Neural cell (in vitro differentiated cells): ENCODE data around the gene PRR33. TPM values are rescaled to one million over a fixed set of nuclear protein-coding genes. Genes with fewer than 3 reads are reported as not detected.

Experiments used
- H2AFZ ChIP-seq: fragments of 200-600, 300-800 bp; sonication (generic), shearing (Covaris generic); 2 replicates; pipeline ENCODE4 v1.6.0; 2014; ENCODE audit warnings: low read depth, mild to moderate bottlenecking, antibody characterized with exemption, low read length, moderate library complexity
- H3F3A ChIP-seq: fragments of 200-600 bp; shearing (Covaris generic); 2 replicates; pipeline ENCODE4 v1.6.1; 2016; ENCODE audit warnings: mild to moderate bottlenecking, moderate library complexity, mixed read lengths, antibody characterized with exemption, low read length; ENCODE audit not compliant: insufficient read depth, poor library complexity, severe bottlenecking
- H3K27ac ChIP-seq: fragments of 200-600, 300-800 bp; sonication (generic), shearing (Covaris generic); 2 replicates; pipeline ENCODE4 v1.5.1; 2014; ENCODE audit warnings: mild to moderate bottlenecking, low read length, moderate library complexity
- H3K27me3 ChIP-seq: fragments of 300-800, 200-600 bp; sonication (generic), shearing (Covaris generic); 2 replicates; pipeline ENCODE4 v1.6.0; 2014; ENCODE audit warnings: mild to moderate bottlenecking, low read depth, low read length, moderate library complexity; ENCODE audit not compliant: insufficient read depth
- H3K36me3 ChIP-seq: fragments of 300-800, 200-600 bp; sonication (generic), shearing (Covaris generic); 2 replicates; pipeline ENCODE4 v1.5.1; 2014; ENCODE audit warnings: mild to moderate bottlenecking, antibody characterized with exemption, low read length, moderate library complexity; ENCODE audit not compliant: insufficient read depth
- H3K4me2 ChIP-seq: fragments of 300-800, 200-600 bp; sonication (generic), shearing (Covaris generic); 2 replicates; pipeline ENCODE4 v1.6.0; 2014; ENCODE audit warnings: mild to moderate bottlenecking, low read length
- H3K4me3 ChIP-seq: fragments of 300-800, 200-600 bp; sonication (generic), shearing (Covaris generic); 2 replicates; pipeline ENCODE4 v1.5.1; 2014; ENCODE audit warnings: mild to moderate bottlenecking, low read length, moderate library complexity
- H3K79me2 ChIP-seq: fragments of 200-600 bp; shearing (Covaris generic); replicated peaks from 2 replicates; pipeline ENCODE4 v1.6.0; 2014; ENCODE audit warnings: mild to moderate bottlenecking, low read length, moderate library complexity; ENCODE audit not compliant: insufficient read depth
- H3K9ac ChIP-seq: fragments of 300-800, 200-600 bp; sonication (generic), shearing (Covaris generic); 2 replicates; pipeline ENCODE4 v1.6.1; 2016; ENCODE audit warnings: mild to moderate bottlenecking, low read length, mixed read lengths
- H3K9me2 ChIP-seq: fragments of 200-600 bp; shearing (Covaris generic); 2 replicates; pipeline ENCODE4 v1.6.1; 2016; ENCODE audit warnings: mild to moderate bottlenecking, low read length, mixed read lengths; ENCODE audit not compliant: insufficient read depth
- H3K9me3 ChIP-seq: fragments of 200-600, 300-800 bp; sonication (generic), shearing (Covaris generic); 2 replicates; pipeline ENCODE4 v1.6.1; 2016; ENCODE audit warnings: mild to moderate bottlenecking, mixed run types, low read length, moderate library complexity, mixed read lengths
- H4K20me1 ChIP-seq: fragments of 200-600 bp; shearing (Covaris generic); 2 replicates; pipeline ENCODE4 v1.6.1; 2016; ENCODE audit warnings: mild to moderate bottlenecking, mixed run types; ENCODE audit not compliant: insufficient read depth
- EZH2 ChIP-seq: fragments of 200-600, 300-800 bp; shearing (Covaris generic), sonication (generic); IDR thresholded peaks from 2 replicates; pipeline ENCODE4 v1.6.1; 2014; ENCODE audit warnings: antibody characterized with exemption, low read length, borderline replicate concordance, mild to moderate bottlenecking; ENCODE audit not compliant: insufficient read depth, poor library complexity, severe bottlenecking
- MXI1 ChIP-seq: fragments of 450-650 bp; conservative IDR thresholded peaks from 2 replicates; pipeline ENCODE4 v1.6.1; 2014; ENCODE audit warnings: antibody characterized with exemption, mild to moderate bottlenecking; ENCODE audit not compliant: poor library complexity, severe bottlenecking
- RAD21 ChIP-seq: fragments of 450-650 bp; conservative IDR thresholded peaks from 2 replicates; pipeline ENCODE4 v1.6.1; 2014; ENCODE audit warnings: antibody characterized with exemption, mild to moderate bottlenecking, moderate library complexity
- polyA plus RNA-seq: library from polyadenylated mRNA; depleted of rRNA; stranded (reverse); fragments of >200 nt; gene quantifications from 2 replicates; pipeline ENCODE4 v1.2.3, GENCODE V29; 2014
- TF ChIP-seq, protein P1 (sequence below): IDR thresholded peaks from 2 replicates; pipeline ENCODE4 v1.6.1; 2012; ENCODE audit warnings: borderline replicate concordance
- TF ChIP-seq, protein P2 (sequence below): fragments of 450-650 bp; IDR thresholded peaks from 2 replicates; pipeline ENCODE4 v1.5.1; 2014; ENCODE audit warnings: antibody characterized with exemption, mild to moderate bottlenecking, moderate library complexity; ENCODE audit not compliant: poor library complexity, severe bottlenecking

Gene PRR33
- polyA plus RNA-seq, 1 donor from 2014 or later, result not detected

DNA sequence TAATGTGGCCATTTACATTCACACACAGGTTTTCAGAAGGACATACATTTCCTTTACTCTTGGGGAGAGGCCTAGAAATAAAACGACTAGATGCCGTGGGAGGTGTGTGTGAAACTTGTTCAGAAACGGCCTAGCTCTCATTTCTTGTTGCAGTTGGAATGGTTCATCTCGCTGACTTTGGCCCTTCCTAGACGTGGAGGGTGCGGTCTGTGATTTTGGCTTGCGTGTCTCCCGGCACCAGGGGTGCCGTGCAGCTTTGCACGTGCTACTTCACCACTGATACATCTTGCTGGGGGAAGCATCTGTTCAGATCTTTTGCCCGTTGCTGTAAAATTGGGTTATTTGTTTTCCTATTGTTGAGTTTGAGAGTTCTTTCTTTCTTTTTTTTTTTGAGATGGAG lies 3.1 kb upstream of the PRR33 start:
- Histone ChIP-seq H3F3A (no peaks in the 10 kb centered on the region), H3K27me3 (no peaks in the 10 kb centered on the region), H3K9ac (no peak overlapping the region), H3K9me2 (no peaks in the 10 kb centered on the region), H3K9me3 (no peaks in the 10 kb centered on the region), H3K36me3 (no peaks in the 10 kb centered on the region), H4K20me1 (no peaks in the 10 kb centered on the region), H3K4me2 (no peak overlapping the region), H3K79me2 (no peaks in the 10 kb centered on the region), H3K4me3 (no peak overlapping the region), H3K27ac (no peak overlapping the region), H2AFZ (no peak overlapping the region)
- TF ChIP-seq EZH2 (no peak), MXI1 (no peak)
- TF ChIP-seq, protein P1, sequence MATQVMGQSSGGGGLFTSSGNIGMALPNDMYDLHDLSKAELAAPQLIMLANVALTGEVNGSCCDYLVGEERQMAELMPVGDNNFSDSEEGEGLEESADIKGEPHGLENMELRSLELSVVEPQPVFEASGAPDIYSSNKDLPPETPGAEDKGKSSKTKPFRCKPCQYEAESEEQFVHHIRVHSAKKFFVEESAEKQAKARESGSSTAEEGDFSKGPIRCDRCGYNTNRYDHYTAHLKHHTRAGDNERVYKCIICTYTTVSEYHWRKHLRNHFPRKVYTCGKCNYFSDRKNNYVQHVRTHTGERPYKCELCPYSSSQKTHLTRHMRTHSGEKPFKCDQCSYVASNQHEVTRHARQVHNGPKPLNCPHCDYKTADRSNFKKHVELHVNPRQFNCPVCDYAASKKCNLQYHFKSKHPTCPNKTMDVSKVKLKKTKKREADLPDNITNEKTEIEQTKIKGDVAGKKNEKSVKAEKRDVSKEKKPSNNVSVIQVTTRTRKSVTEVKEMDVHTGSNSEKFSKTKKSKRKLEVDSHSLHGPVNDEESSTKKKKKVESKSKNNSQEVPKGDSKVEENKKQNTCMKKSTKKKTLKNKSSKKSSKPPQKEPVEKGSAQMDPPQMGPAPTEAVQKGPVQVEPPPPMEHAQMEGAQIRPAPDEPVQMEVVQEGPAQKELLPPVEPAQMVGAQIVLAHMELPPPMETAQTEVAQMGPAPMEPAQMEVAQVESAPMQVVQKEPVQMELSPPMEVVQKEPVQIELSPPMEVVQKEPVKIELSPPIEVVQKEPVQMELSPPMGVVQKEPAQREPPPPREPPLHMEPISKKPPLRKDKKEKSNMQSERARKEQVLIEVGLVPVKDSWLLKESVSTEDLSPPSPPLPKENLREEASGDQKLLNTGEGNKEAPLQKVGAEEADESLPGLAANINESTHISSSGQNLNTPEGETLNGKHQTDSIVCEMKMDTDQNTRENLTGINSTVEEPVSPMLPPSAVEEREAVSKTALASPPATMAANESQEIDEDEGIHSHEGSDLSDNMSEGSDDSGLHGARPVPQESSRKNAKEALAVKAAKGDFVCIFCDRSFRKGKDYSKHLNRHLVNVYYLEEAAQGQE, result no peak
- TF ChIP-seq, protein P2, sequence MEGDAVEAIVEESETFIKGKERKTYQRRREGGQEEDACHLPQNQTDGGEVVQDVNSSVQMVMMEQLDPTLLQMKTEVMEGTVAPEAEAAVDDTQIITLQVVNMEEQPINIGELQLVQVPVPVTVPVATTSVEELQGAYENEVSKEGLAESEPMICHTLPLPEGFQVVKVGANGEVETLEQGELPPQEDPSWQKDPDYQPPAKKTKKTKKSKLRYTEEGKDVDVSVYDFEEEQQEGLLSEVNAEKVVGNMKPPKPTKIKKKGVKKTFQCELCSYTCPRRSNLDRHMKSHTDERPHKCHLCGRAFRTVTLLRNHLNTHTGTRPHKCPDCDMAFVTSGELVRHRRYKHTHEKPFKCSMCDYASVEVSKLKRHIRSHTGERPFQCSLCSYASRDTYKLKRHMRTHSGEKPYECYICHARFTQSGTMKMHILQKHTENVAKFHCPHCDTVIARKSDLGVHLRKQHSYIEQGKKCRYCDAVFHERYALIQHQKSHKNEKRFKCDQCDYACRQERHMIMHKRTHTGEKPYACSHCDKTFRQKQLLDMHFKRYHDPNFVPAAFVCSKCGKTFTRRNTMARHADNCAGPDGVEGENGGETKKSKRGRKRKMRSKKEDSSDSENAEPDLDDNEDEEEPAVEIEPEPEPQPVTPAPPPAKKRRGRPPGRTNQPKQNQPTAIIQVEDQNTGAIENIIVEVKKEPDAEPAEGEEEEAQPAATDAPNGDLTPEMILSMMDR, result no peak

DNA sequence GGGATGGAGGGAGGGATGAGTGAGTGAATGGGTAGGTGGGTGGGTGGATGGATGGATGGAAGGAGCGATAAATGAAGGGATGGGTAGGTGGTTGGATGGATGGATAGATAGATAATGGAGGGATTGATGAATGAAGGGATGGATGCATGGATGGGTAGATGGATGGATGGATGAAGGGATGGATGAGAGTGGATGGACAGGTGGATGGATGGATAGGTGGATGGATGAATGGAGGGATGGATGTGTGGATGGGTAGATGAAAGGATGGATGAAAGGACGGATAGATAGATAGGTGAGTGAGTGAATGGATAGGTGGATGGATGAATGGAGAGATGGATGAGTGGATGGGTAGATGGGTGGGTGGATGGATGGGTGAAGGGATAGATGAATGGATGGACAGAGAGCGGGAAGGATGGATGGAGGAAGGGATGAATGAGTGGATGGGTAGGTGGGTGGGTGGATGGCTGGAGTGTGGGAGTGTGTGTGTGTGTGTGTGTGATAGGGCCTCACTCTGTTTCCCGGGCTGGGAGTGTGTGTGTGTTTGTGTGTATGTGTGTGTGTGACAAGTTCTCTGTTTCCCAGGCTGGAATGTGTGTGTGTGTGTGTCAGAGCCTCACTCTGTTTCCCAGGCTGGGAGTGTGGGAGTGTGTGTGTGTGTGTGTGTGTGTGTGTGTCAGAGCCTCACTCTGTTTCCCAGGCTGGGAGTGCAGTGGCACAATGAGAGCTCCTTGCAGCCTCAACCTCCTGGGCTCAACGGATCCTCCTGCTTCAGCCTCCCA lies 2.1 kb upstream of the PRR33 start:
- Histone ChIP-seq H3K36me3 (no peaks in the 10 kb centered on the region), H4K20me1 (no peaks in the 10 kb centered on the region), H3K9me2 (no peaks in the 10 kb centered on the region), H3K4me2 (no peak overlapping the region), H3K27ac (no peak overlapping the region), H3K9me3 (no peaks in the 10 kb centered on the region), H3K9ac (no peak overlapping the region), H3K27me3 (no peaks in the 10 kb centered on the region), H2AFZ (no peak overlapping the region), H3K79me2 (no peaks in the 10 kb centered on the region), H3K4me3 (no peak overlapping the region), H3F3A (no peaks in the 10 kb centered on the region)
- TF ChIP-seq RAD21, result no peak
- TF ChIP-seq, protein P2, result no peak
